Measurements from ENCODE around the gene SEMG1.

The SEMG1 gene

GRCh38 chr20:45206725-45207124 lies at the start of gene SEMG1:
Gene SEMG1 (plus strand): TSS chr20:45207033. CDS start chr20:45207054, 21 bp downstream.
- peak; percentile 55 for DNase-seq (ENCODE audit: low spot score)

- peak; percentile 87 for DNase-seq (ENCODE audit: low spot score)
Observed at GRCh38 chr20:45157962-45158361, 48.9 kb upstream of the SEMG1 start.

- peak; percentile 23 for DNase-seq (ENCODE audit: low spot score)
Observed at GRCh38 chr20:45163083-45163803, 43.6 kb upstream of the SEMG1 start.

- no peak for DNase-seq (ENCODE audit: low spot score)
Observed at GRCh38 chr20:45164906-45165305, 41.9 kb upstream of the SEMG1 start.

- no peak for DNase-seq (ENCODE audit: low spot score)
Observed at GRCh38 chr20:45173522-45173921, 33.3 kb upstream of the SEMG1 start.

- peak; percentile 84 for DNase-seq (ENCODE audit: low spot score)
Observed at GRCh38 chr20:45174434-45175364, 32.1 kb upstream of the SEMG1 start, which contains the start of gene PI3. Gene PI3 (plus strand): TSS chr20:45174902. CDS start chr20:45174923, 21 bp downstream.

- no peak for DNase-seq (ENCODE audit: low spot score)
Observed at GRCh38 chr20:45176526-45177267, 30.1 kb upstream of the SEMG1 start.

- no peak for DNase-seq (ENCODE audit: low spot score)
Observed at GRCh38 chr20:45179166-45179565, 27.7 kb upstream of the SEMG1 start.

- DNase-seq (ENCODE audit: low spot score) = no peak
Observed at GRCh38 chr20:45181639-45182038, 25.2 kb upstream of the SEMG1 start.

GRCh38 chr20:45183084-45183483 lies 23.7 kb upstream of the SEMG1 start:
- no peak for DNase-seq (ENCODE audit: low spot score)

- DNase-seq (ENCODE audit: low spot score) = no peak
Observed at GRCh38 chr20:45187693-45188092, 19.1 kb upstream of the SEMG1 start.

GRCh38 chr20:45189067-45189609 lies 17.7 kb upstream of the SEMG1 start:
- no peak for DNase-seq (ENCODE audit: low spot score)

GRCh38 chr20:45189861-45190260 lies 17.0 kb upstream of the SEMG1 start:
- no peak for DNase-seq (ENCODE audit: low spot score)

- no peak for DNase-seq (ENCODE audit: low spot score)
Observed at GRCh38 chr20:45191926-45192325, 14.9 kb upstream of the SEMG1 start.

GRCh38 chr20:45193331-45193730 lies 13.5 kb upstream of the SEMG1 start:
- no peak for DNase-seq (ENCODE audit: low spot score)

GRCh38 chr20:45209924-45210323 lies 3.1 kb downstream of the SEMG1 start:
- no peak for DNase-seq (ENCODE audit: low spot score)

GRCh38 chr20:45211569-45212474 lies 5.0 kb downstream of the SEMG1 start:
- DNase-seq (ENCODE audit: low spot score) = no peak

- DNase-seq (ENCODE audit: low spot score) = no peak
Observed at GRCh38 chr20:45212836-45213235, 6.0 kb downstream of the SEMG1 start.

- no peak for DNase-seq (ENCODE audit: low spot score)
Observed at GRCh38 chr20:45218124-45218523, 11.3 kb downstream of the SEMG1 start.

- no peak for DNase-seq (ENCODE audit: low spot score)
Observed at GRCh38 chr20:45218636-45219035, 11.8 kb downstream of the SEMG1 start.

GRCh38 chr20:45221076-45221475 lies 14.2 kb downstream of the SEMG1 start, which contains the start of gene SEMG2:
Gene SEMG2 (plus strand): TSS chr20:45221373. CDS start chr20:45221390, 17 bp downstream.
- no peak for DNase-seq (ENCODE audit: low spot score)
